Astrocyte (in vitro differentiated cells and primary cell): ENCODE data around the gene ZNF185. TPM values are rescaled to one million over a fixed set of nuclear protein-coding genes. Genes with fewer than 3 reads are reported as not detected.

Source experiments
- DNase-seq: peaks from one replicate; pipeline ENCODE4 v3.0.0-alpha.2; 2010; ENCODE audit warnings: low read depth
- FAIRE-seq: peaks from 2 replicates; lab custom pipeline; 2011; peaks lifted over from hg19 to GRCh38; lab: Jason Lieb, UNC
- H2AFZ ChIP-seq: 2 replicates; pipeline ENCODE4 v1.6.0; 2012; ENCODE audit warnings: low read depth, low read length, inconsistent platforms
- H3K27ac ChIP-seq: 2 replicates; pipeline ENCODE4 v1.5.1; 2011; ENCODE audit warnings: low read depth, low read length, inconsistent platforms
- H3K27me3 ChIP-seq: 2 replicates; pipeline ENCODE4 v1.6.0; 2011; ENCODE audit warnings: low read length, inconsistent platforms; ENCODE audit not compliant: insufficient read depth
- H3K36me3 ChIP-seq: 2 replicates; pipeline ENCODE4 v1.5.1; 2011; ENCODE audit warnings: low read length, inconsistent platforms; ENCODE audit not compliant: insufficient read depth
- H3K4me1 ChIP-seq: 2 replicates; pipeline ENCODE4 v1.5.1; 2011; ENCODE audit warnings: low read length, inconsistent platforms; ENCODE audit not compliant: insufficient read depth
- H3K4me2 ChIP-seq: 2 replicates; pipeline ENCODE4 v1.6.0; 2012; ENCODE audit warnings: low read length, inconsistent platforms
- H3K4me3 ChIP-seq: 2 replicates; pipeline ENCODE4 v1.5.1; 2011; ENCODE audit warnings: low read depth, mild to moderate bottlenecking, low read length, inconsistent platforms; ENCODE audit not compliant: insufficient read depth
- H3K79me2 ChIP-seq: 2 replicates; pipeline ENCODE4 v1.6.0; 2012; ENCODE audit warnings: mild to moderate bottlenecking, low read length, inconsistent platforms; ENCODE audit not compliant: insufficient read depth
- H3K9ac ChIP-seq: 2 replicates; pipeline ENCODE4 v1.6.0; 2012; ENCODE audit warnings: mild to moderate bottlenecking, low read length, inconsistent platforms
- H3K9me3 ChIP-seq: 2 replicates; pipeline ENCODE4 v1.5.1; 2012; ENCODE audit warnings: low read depth, mild to moderate bottlenecking, low read length, inconsistent platforms; ENCODE audit not compliant: insufficient read depth
- H4K20me1 ChIP-seq: 2 replicates; pipeline ENCODE4 v1.6.0; 2012; ENCODE audit warnings: low read length, inconsistent platforms; ENCODE audit not compliant: insufficient read depth
- H3K27ac Mint-ChIP-seq: one replicate; pipeline ENCODE4 v1.8.0; 2021; ENCODE audit warnings: mild to moderate bottlenecking, mixed read lengths; ENCODE audit not compliant: unreplicated experiment
- H3K27me3 Mint-ChIP-seq: one replicate; pipeline ENCODE4 v1.8.0; 2021; ENCODE audit warnings: low read depth, mixed read lengths; ENCODE audit not compliant: unreplicated experiment
- H3K36me3 Mint-ChIP-seq: one replicate; pipeline ENCODE4 v1.8.0; 2021; ENCODE audit warnings: low read depth, mixed read lengths; ENCODE audit not compliant: unreplicated experiment
- H3K4me1 Mint-ChIP-seq: one replicate; pipeline ENCODE4 v1.8.0; 2021; ENCODE audit warnings: low read depth, mixed read lengths; ENCODE audit not compliant: unreplicated experiment
- H3K4me3 Mint-ChIP-seq: one replicate; pipeline ENCODE4 v1.8.0; 2021; ENCODE audit warnings: mild to moderate bottlenecking, moderate library complexity, mixed read lengths; ENCODE audit not compliant: unreplicated experiment
- H3K9me3 Mint-ChIP-seq: one replicate; pipeline ENCODE4 v1.8.0; 2021; ENCODE audit warnings: mild to moderate bottlenecking, mixed read lengths; ENCODE audit not compliant: unreplicated experiment
- CTCF ChIP-seq: IDR thresholded peaks from 2 replicates; pipeline ENCODE4 v1.5.1; 2011; ENCODE audit warnings: low read depth, mild to moderate bottlenecking, inconsistent platforms, low read length, moderate library complexity; ENCODE audit not compliant: insufficient read depth
- EZH2 ChIP-seq: IDR thresholded peaks from 2 replicates; pipeline ENCODE4 v1.6.1; 2012; ENCODE audit warnings: mild to moderate bottlenecking, low read length, inconsistent platforms; ENCODE audit not compliant: insufficient read depth
- total RNA-seq: library from RNA; stranded (reverse); gene quantifications from 2 replicates; pipeline ENCODE4 v1.2.1, GENCODE V29; 2021

The ZNF185 gene
- total RNA-seq, 1 donor from 2014 or later = 16.2 TPM

GRCh38 chrX:152930516-152930915 is 32.6 kb downstream of the ZNF185 start:
- no peak overlapping the region for H3K27ac Mint-ChIP-seq
- H3K4me2 ChIP-seq = no peak overlapping the region
- FAIRE-seq (no peak), DNase-seq (no peak)
- H3K4me1 Mint-ChIP-seq = peaks cover 6% of the 10 kb centered on the region
- H3K4me1 ChIP-seq = peaks cover 3% of the 10 kb centered on the region
- H3K27ac ChIP-seq = no peak overlapping the region
- H3K36me3 ChIP-seq = no peaks in the 10 kb centered on the region
- TF ChIP-seq CTCF (no peak), EZH2 (no peak)
- no peaks in the 10 kb centered on the region for H3K27me3 Mint-ChIP-seq
- no peaks in the 10 kb centered on the region for H3K79me2 ChIP-seq
- no peaks in the 10 kb centered on the region for H3K9me3 Mint-ChIP-seq
- H2AFZ ChIP-seq = no peak overlapping the region
- H3K9me3 ChIP-seq = no peaks in the 10 kb centered on the region
- H3K27me3 ChIP-seq = no peaks in the 10 kb centered on the region
- H3K4me3 Mint-ChIP-seq = no peak overlapping the region
- H3K9ac ChIP-seq = no peak overlapping the region
- H3K36me3 Mint-ChIP-seq = no peaks in the 10 kb centered on the region
- no peaks in the 10 kb centered on the region for H4K20me1 ChIP-seq
- H3K4me3 ChIP-seq = no peak overlapping the region

DNA sequence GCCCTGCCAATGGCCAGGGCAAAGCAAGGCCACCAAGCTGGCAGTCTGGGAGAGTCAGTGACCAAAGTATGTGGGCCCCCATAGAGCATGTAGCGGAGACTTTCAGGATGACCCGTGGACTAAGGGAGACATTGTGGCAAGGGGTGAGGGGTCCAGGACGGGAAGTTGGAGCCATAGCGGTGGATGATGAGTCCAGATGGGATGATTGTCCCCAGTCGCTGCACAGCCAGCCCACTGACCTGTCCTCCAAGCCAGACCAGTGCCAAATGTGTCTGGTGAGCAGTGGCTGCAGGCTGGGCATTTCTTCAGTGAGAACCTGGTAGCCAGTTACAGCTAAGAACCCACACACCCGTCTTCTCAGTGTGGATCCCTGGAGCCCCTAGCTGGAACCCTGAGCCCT is 34.3 kb downstream of the ZNF185 start:
- Histone ChIP-seq H3K4me3 (no peak overlapping the region), H3K9me3 (no peaks in the 10 kb centered on the region), H3K27ac (no peak overlapping the region), H3K4me1 (no peaks in the 10 kb centered on the region), H3K27me3 (no peaks in the 10 kb centered on the region), H3K79me2 (no peaks in the 10 kb centered on the region), H3K9ac (no peak overlapping the region), H4K20me1 (no peaks in the 10 kb centered on the region), H2AFZ (no peak overlapping the region), H3K36me3 (no peaks in the 10 kb centered on the region), H3K4me2 (no peak overlapping the region)
- DNase-seq (no peak), FAIRE-seq (no peak)
- no peak for TF ChIP-seq EZH2
- no peak for TF ChIP-seq CTCF
- H3K27ac Mint-ChIP-seq = no peak overlapping the region
- H3K4me1 Mint-ChIP-seq = no peaks in the 10 kb centered on the region
- no peaks in the 10 kb centered on the region for H3K36me3 Mint-ChIP-seq
- no peaks in the 10 kb centered on the region for H3K9me3 Mint-ChIP-seq
- H3K4me3 Mint-ChIP-seq = no peak overlapping the region
- H3K27me3 Mint-ChIP-seq = no peaks in the 10 kb centered on the region

DNA sequence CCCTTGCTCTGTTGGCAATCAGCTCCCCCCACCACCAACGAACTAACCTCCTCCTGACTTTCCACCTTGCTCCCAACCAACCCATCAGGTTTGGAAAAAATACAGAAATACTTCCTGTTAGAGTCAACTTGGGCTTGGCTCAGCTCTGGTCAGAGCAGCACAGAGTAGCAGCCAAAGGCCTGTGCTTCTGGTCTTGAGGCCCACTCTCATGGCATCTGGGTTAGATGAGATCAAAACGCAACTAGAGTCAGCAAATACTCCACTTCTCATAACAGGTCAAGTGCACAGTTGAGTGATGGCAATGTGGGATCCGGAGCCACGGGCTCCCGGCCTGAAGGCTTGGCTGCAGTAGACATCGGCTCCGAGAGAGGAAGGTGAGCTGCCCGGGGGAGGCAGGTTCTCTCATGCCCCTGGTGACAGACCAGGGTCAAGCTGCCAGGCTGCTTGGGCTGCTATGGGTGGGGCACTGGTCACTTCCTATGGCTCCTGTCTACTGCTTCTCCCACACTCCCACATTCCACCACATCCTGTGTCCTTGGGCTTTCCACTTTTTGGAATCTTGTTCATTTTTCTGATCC is 34.8 kb downstream of the ZNF185 start:
- no peak overlapping the region for H3K27ac Mint-ChIP-seq
- Histone ChIP-seq H3K9ac (no peak overlapping the region), H3K27ac (no peak overlapping the region), H3K4me1 (no peaks in the 10 kb centered on the region), H3K4me3 (no peak overlapping the region), H3K36me3 (no peaks in the 10 kb centered on the region), H3K9me3 (no peaks in the 10 kb centered on the region), H4K20me1 (no peaks in the 10 kb centered on the region), H2AFZ (no peak overlapping the region), H3K79me2 (no peaks in the 10 kb centered on the region), H3K27me3 (no peaks in the 10 kb centered on the region), H3K4me2 (no peak overlapping the region)
- FAIRE-seq (no peak), DNase-seq (no peak)
- H3K27me3 Mint-ChIP-seq = no peaks in the 10 kb centered on the region
- H3K4me1 Mint-ChIP-seq = no peaks in the 10 kb centered on the region
- TF ChIP-seq CTCF (no peak), EZH2 (no peak)
- H3K4me3 Mint-ChIP-seq = no peak overlapping the region
- no peaks in the 10 kb centered on the region for H3K36me3 Mint-ChIP-seq
- H3K9me3 Mint-ChIP-seq = no peaks in the 10 kb centered on the region
